Measurements from ENCODE around the gene TNPO1.

TNPO1 gene

DNA sequence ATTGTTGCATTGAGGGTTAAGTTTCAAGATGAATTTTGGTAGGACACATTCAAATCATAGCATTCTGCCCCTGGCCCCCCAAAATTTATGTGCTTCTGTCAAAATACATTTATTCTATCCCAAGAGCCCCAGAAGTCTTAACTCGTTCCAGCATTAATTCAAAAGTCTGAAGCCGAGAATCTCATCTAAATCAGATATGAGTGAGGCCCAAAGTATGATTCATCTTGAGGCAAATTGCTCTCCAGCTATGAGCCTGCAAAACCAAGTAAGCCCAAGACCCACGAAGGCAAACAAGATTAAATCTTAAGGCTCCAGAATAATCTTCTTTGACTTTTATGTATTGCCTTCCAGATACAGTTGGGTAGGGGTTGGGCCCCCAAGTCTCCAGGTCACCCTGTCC, 19.2 kb downstream of the TNPO1 start:
- Histone ChIP-seq H3K27me3 (ENCODE audit: insufficient read depth, insufficient read length) (no peaks in the 10 kb centered on the region), H3K9ac (ENCODE audit: insufficient read length, low read depth) (no peak overlapping the region), H3K4me1 (ENCODE audit: insufficient read depth, insufficient read length) (no peaks in the 10 kb centered on the region), H3K36me3 (ENCODE audit: insufficient read depth, insufficient read length, low read length) (no peaks in the 10 kb centered on the region), H3K9me3 (ENCODE audit: insufficient read depth, low read length) (no peaks in the 10 kb centered on the region), H3K4me3 (ENCODE audit: insufficient read length, low read depth) (no peak overlapping the region)
- no peak for DNase-seq (ENCODE audit: low read depth, low spot score)
- TF ChIP-seq ZNF274 (IDR thresholded peaks at IDR 0.05; ENCODE audit: low read depth, low read length) (no peak), YY1 (IDR thresholded peaks at IDR 0.05; ENCODE audit: insufficient read depth, insufficient read length) (no peak), SUZ12 (IDR thresholded peaks at IDR 0.05; ENCODE audit: extremely low read depth, insufficient read depth, insufficient read length) (no peak)

DNA sequence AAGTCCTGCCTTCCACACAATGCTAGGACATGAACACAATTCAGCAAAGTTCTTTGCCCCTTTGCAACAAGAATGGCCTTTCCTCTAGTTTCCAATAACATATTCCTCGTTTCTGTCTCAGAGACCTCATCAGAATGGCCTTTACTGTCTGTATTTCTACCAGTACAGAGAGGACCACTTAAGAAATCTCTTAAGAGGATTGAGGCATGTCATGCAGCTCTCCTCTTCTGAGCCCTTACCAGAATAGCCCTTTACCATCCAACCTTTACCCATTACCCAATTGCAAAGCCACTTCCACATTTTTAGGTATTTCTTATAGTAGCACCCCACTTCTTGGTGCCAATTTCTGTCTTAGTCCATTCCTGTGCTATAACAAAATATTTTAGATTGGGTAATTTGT, 20.3 kb downstream of the TNPO1 start:
- no peak for DNase-seq (ENCODE audit: low read depth, low spot score)
- H3K36me3 ChIP-seq (ENCODE audit: insufficient read depth, insufficient read length, low read length), result no peaks in the 10 kb centered on the region
- H3K27me3 ChIP-seq (ENCODE audit: insufficient read depth, insufficient read length), result no peaks in the 10 kb centered on the region
- H3K4me3 ChIP-seq (ENCODE audit: insufficient read length, low read depth), result no peak overlapping the region
- TF ChIP-seq SUZ12 (IDR thresholded peaks at IDR 0.05; ENCODE audit: extremely low read depth, insufficient read depth, insufficient read length) (no peak), ZNF274 (IDR thresholded peaks at IDR 0.05; ENCODE audit: low read depth, low read length) (no peak), YY1 (IDR thresholded peaks at IDR 0.05; ENCODE audit: insufficient read depth, insufficient read length) (no peak)
- no peaks in the 10 kb centered on the region for H3K4me1 ChIP-seq (ENCODE audit: insufficient read depth, insufficient read length)
- H3K9me3 ChIP-seq (ENCODE audit: insufficient read depth, low read length), result no peaks in the 10 kb centered on the region
- H3K9ac ChIP-seq (ENCODE audit: insufficient read length, low read depth), result no peak overlapping the region

GRCh38 chr5:72837524-72838096, 21.1 kb downstream of the TNPO1 start:
- Histone ChIP-seq H3K9ac (ENCODE audit: insufficient read length, low read depth) (no peak overlapping the region), H3K27me3 (ENCODE audit: insufficient read depth, insufficient read length) (no peaks in the 10 kb centered on the region), H3K4me3 (ENCODE audit: insufficient read length, low read depth) (no peak overlapping the region), H3K9me3 (ENCODE audit: insufficient read depth, low read length) (no peaks in the 10 kb centered on the region), H3K36me3 (ENCODE audit: insufficient read depth, insufficient read length, low read length) (no peaks in the 10 kb centered on the region), H3K4me1 (ENCODE audit: insufficient read depth, insufficient read length) (no peaks in the 10 kb centered on the region)
- TF ChIP-seq ZNF274 (IDR thresholded peaks at IDR 0.05; ENCODE audit: low read depth, low read length) (no peak), SUZ12 (IDR thresholded peaks at IDR 0.05; ENCODE audit: extremely low read depth, insufficient read depth, insufficient read length) (no peak), YY1 (IDR thresholded peaks at IDR 0.05; ENCODE audit: insufficient read depth, insufficient read length) (no peak)
- no peak for DNase-seq (ENCODE audit: low read depth, low spot score)

DNA sequence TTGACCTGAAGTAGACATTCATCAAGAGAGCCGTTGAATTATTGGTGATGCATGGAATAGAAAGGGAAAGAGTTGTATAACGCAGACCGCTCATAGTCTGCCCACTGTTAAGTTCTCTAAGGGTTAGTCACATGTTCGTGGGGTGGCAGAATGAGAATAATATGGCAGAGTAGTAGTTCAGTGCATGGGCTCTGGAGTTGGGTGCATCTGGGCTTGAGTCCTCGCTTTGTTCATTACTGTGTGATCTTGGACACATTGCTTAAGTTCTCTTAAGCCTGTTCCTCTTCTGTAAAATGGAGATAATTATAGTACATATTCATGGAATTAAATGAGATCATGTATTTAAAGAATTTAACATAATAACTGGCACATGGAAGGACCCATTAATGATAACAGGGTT, 23.6 kb downstream of the TNPO1 start:
- Histone ChIP-seq H3K36me3 (ENCODE audit: insufficient read depth, insufficient read length, low read length) (no peaks in the 10 kb centered on the region), H3K27me3 (ENCODE audit: insufficient read depth, insufficient read length) (no peaks in the 10 kb centered on the region), H3K9ac (ENCODE audit: insufficient read length, low read depth) (no peak overlapping the region), H3K4me1 (ENCODE audit: insufficient read depth, insufficient read length) (no peaks in the 10 kb centered on the region), H3K4me3 (ENCODE audit: insufficient read length, low read depth) (no peak overlapping the region), H3K9me3 (ENCODE audit: insufficient read depth, low read length) (no peaks in the 10 kb centered on the region)
- DNase-seq (ENCODE audit: low read depth, low spot score), result no peak
- TF ChIP-seq SUZ12 (IDR thresholded peaks at IDR 0.05; ENCODE audit: extremely low read depth, insufficient read depth, insufficient read length), result no peak
- TF ChIP-seq YY1 (IDR thresholded peaks at IDR 0.05; ENCODE audit: insufficient read depth, insufficient read length), result no peak
- no peak for TF ChIP-seq ZNF274 (IDR thresholded peaks at IDR 0.05; ENCODE audit: low read depth, low read length)

- DNase-seq (ENCODE audit: low read depth, low spot score), result no peak
- H3K4me3 ChIP-seq (ENCODE audit: insufficient read length, low read depth), result no peak overlapping the region
- no peak for TF ChIP-seq YY1 (IDR thresholded peaks at IDR 0.05; ENCODE audit: insufficient read depth, insufficient read length)
- no peaks in the 10 kb centered on the region for H3K4me1 ChIP-seq (ENCODE audit: insufficient read depth, insufficient read length)
- H3K9me3 ChIP-seq (ENCODE audit: insufficient read depth, low read length), result no peaks in the 10 kb centered on the region
- H3K27me3 ChIP-seq (ENCODE audit: insufficient read depth, insufficient read length), result no peaks in the 10 kb centered on the region
- no peak overlapping the region for H3K9ac ChIP-seq (ENCODE audit: insufficient read length, low read depth)
- no peaks in the 10 kb centered on the region for H3K36me3 ChIP-seq (ENCODE audit: insufficient read depth, insufficient read length, low read length)
These were observed 25.5 kb downstream of the TNPO1 start for GRCh38 chr5:72841756-72842535.

DNA sequence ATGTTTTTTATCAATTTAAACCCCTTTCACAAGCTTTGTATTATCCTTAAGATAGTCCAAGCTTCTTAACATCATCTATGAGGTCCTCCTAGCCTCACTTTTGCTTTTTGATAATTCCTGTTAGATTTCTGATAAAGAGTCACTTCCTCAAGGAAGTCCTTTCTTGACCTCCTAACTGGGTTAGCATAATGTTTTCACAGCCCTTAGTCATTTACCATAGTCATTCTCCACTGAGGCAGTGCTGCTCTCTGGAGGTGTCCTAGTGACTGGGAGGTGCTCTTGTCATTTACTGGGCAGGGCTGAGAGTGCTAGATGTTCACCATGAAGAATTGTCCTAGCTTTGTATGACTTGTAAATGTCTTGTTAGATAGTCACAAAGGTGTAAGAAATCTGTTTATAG, 26.4 kb downstream of the TNPO1 start:
- Histone ChIP-seq H3K27me3 (ENCODE audit: insufficient read depth, insufficient read length) (no peaks in the 10 kb centered on the region), H3K36me3 (ENCODE audit: insufficient read depth, insufficient read length, low read length) (no peaks in the 10 kb centered on the region), H3K9ac (ENCODE audit: insufficient read length, low read depth) (no peak overlapping the region), H3K4me3 (ENCODE audit: insufficient read length, low read depth) (no peak overlapping the region), H3K9me3 (ENCODE audit: insufficient read depth, low read length) (no peaks in the 10 kb centered on the region), H3K4me1 (ENCODE audit: insufficient read depth, insufficient read length) (no peaks in the 10 kb centered on the region)
- no peak for TF ChIP-seq SUZ12 (IDR thresholded peaks at IDR 0.05; ENCODE audit: extremely low read depth, insufficient read depth, insufficient read length)
- TF ChIP-seq YY1 (IDR thresholded peaks at IDR 0.05; ENCODE audit: insufficient read depth, insufficient read length), result no peak
- TF ChIP-seq ZNF274 (IDR thresholded peaks at IDR 0.05; ENCODE audit: low read depth, low read length), result no peak
- no peak for DNase-seq (ENCODE audit: low read depth, low spot score)

DNA sequence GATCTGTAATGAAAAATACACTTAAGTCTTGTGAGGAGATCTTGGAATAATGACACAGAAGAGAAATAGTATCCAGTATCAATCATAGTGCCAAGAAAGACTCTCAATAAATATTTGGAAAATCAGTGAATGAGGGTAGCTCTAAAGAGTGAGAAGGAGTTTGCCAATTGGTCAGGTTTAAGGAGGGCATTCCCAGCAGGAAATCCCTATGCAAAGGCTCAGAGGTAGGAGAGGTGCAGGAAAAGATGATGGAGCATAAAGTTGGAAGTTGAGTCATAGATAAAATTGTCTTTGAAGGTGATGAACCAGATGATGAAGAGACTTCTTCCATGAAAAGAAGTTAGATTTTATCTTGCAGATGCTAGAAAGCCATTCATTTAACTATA, 27.8 kb downstream of the TNPO1 start:
- H3K4me3 ChIP-seq (ENCODE audit: insufficient read length, low read depth), result no peak overlapping the region
- H3K9me3 ChIP-seq (ENCODE audit: insufficient read depth, low read length), result no peaks in the 10 kb centered on the region
- H3K36me3 ChIP-seq (ENCODE audit: insufficient read depth, insufficient read length, low read length), result peaks cover 4% of the 10 kb centered on the region
- no peak for TF ChIP-seq YY1 (IDR thresholded peaks at IDR 0.05; ENCODE audit: insufficient read depth, insufficient read length)
- no peak for DNase-seq (ENCODE audit: low read depth, low spot score)
- no peaks in the 10 kb centered on the region for H3K4me1 ChIP-seq (ENCODE audit: insufficient read depth, insufficient read length)
- H3K27me3 ChIP-seq (ENCODE audit: insufficient read depth, insufficient read length), result no peaks in the 10 kb centered on the region
- H3K9ac ChIP-seq (ENCODE audit: insufficient read length, low read depth), result no peak overlapping the region

Measured in NT2/D1 (cell line).